ENCODE data around the gene SOX10.

GRCh38 chr22:37975153-37975552 lies 9.2 kb downstream of the SOX10 start:
- TF ChIP-seq CTCF (conservative IDR thresholded peaks at IDR 0.05; ENCODE audit: low read length), result no peak
- no peak for TF ChIP-seq EZH2phosphoT487 (IDR thresholded peaks at IDR 0.05; ENCODE audit: borderline replicate concordance, low read depth, low read length)

Data from OCI-LY7 (cell line).